Left colon (tissue), 2 donors: ENCODE results near the gene HYLS1. TPM values are rescaled to one million over a fixed set of nuclear protein-coding genes. Genes with fewer than 3 reads are reported as not detected.
A peak's percentile ranks its signal among the peaks of the same experiment; 100 is the strongest.

Experiments
- ATAC-seq: fragments of 200-7000 bp; cut with Tn5 transposase; one replicate; pipeline ENCODE4 v1.9.1; 2020; ENCODE audit warnings: mild to moderate bottlenecking, moderate library complexity
- DNase-seq, 2 donors: peaks; one replicate each; pipeline ENCODE4 v3.0.0-alpha.2; 2020
- intact Hi-C, 2 donors: fragments of 100-400 bp; cut with DNase I in 1 of 2; cut with micrococcal nuclease in 1 of 2; formaldehyde crosslinking; loops; one replicate each; pipeline versions ENCODE4 v1.11.2 to v1.14.0; 2022; cut with DNase I, micrococcal nuclease
- total RNA-seq, 2 donors: library from RNA; stranded (reverse); fragmentation: NEBNext Ultra II Directional; extraction: Animal tissue kit (Norgen Biotek cat#: 25700); gene quantifications; one replicate each; pipeline ENCODE4 v1.2.1, GENCODE V29; 2021
- donor health status: DM: no; HTN: no; CAD: no.
- donor health status: DM: yes; HTN: yes; CAD: no.

Gene HYLS1
- total RNA-seq, 2 donors from 2014 or later, result 4.9 to 5.1 TPM

DNA sequence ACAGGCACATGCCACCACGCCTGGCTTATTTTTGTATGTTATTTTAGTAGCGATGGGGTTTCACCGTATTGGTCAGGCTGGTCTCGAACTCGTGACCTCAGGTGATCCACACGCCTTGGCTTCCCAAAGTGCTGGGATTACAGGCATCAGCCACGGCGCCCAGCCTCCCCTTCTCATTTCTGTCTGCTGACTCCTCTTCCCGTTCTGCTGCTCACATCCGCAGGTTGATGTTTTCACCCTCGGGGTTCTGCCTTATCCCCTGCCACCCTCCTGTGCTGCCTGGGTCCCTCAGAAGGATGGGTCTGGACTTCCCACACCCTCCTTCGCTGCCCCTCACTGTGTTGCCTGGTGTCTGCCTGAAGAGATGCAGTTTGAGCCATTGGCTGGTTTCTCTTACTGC is 39.2 kb downstream of the HYLS1 start:
- no peak for ATAC-seq
- DNase-seq, result no peak
- intact Hi-C loops, result loop anchor here in 1 of 2 donors (5.0 kb wide), 1 partner anchor 261 kb away; no protein-coding TSS in a partner anchor

DNA sequence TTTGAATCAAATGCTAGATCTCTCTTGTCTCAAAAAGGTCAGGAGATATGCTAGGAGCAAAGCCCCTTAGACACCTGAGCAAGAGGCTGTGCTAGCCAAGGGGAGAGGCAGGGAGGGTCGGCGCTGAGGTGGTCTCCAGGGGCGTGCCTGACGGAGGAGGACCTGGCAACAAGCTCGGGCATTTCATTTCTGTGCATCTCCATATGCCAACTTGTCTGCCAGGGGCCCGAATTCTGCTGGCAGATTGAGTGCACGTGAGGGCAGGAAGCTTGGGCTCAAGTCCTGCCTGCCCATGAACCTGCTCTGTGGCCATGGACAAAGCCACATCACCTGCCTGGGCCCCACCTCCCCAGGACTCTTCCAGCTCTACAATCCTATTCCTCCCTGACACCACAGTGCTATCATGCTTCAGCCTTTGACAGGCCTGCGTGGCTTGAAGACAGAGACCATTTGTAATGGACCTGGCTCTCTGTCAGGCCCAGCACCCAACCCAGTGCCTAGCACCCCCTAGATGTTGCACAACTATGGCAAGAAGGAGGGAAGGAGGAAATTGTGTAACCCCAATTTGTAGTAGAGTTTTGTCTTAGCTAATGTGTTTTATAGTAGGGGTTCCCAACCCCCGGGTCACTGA is 42.1 kb downstream of the HYLS1 start:
- intact Hi-C loops, result loop anchor here in 1 of 2 donors (5.0 kb wide), 1 partner anchor 258 kb away; no protein-coding TSS in a partner anchor
- no peak for DNase-seq
- ATAC-seq, result no peak

DNA sequence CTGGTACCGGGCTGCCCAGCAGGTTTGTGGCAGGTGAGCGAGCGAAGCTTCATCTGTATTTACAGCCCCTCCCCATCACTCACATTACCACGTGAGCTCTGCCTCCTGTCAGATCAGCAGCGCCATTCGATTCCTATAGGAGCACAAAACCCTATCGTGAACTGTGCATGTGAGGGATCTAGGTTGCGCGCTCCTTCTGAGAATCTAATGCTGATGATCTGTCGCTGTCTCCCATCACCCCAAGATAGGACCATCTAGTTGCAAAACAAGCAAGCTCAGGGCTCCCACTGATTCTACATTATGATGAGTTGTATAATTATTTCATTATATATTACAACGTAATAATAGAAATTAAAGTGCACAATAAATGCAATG is 42.6 kb downstream of the HYLS1 start:
- ATAC-seq, result no peak
- DNase-seq, result no peak
- intact Hi-C loops, result no loop called here

DNA sequence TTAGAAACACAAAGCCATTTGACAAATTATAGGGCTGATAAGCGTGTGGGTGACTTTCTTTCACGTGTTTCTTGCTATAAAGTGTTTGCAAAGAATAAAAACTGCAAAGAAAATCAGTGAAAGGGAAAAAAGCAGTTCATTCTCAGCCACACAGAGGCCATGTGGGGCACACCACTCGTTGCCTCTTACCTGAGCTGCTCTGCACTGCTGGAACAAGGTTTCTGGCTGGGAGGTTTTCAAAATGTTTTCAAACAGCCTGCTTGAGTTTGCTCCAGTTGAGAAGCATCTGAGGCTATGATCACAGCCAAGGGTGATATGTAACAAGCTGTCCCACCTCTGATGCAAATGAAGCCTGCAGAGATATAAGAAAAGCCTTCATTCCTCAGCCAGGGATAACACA is 43.6 kb downstream of the HYLS1 start:
- DNase-seq, result no peak
- intact Hi-C loops, result no loop called here
- no peak for ATAC-seq

DNA sequence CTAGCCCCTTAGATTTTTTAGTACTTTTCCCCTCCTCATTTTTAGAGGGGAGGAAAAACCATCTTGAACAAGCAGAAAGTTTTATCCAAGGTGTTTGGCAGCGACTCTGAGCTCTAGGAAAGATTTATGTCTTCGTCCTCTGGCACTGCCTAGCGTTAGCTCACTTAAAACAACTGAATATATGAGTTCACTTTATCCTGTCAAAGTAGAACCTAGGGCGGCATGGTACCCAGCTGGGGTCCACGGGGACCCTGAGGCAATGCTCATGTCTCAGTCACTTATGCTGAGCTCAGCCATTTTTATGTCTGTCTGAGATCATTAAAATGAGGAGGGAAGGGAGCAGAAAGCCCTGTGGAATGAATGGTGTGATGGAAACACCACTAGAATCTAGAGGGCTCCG is 44.2 kb downstream of the HYLS1 start:
- no peak for ATAC-seq
- intact Hi-C loops, result no loop called here
- DNase-seq, result no peak

DNA sequence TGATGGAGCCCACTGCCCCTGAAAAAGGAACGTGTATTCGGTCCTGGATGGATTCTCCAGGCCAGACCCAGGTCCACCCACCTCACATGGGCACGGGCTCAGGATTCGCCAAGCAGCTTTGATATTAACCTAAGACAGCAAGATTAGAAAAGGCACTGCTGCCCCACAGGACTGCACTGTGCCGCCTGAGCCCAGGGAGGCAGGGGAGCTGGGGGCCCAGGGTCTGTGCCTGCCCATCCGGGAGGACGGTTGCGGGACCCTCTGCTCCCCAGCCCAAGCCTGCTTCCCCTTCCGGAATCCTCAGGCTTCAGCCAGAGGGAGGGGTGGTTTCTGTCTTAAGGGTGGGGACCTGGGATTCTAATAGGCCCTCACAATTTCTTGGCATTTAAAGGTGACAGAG is 44.8 kb downstream of the HYLS1 start:
- intact Hi-C loops, result no loop called here
- DNase-seq, result no peak
- ATAC-seq, result no peak

DNA sequence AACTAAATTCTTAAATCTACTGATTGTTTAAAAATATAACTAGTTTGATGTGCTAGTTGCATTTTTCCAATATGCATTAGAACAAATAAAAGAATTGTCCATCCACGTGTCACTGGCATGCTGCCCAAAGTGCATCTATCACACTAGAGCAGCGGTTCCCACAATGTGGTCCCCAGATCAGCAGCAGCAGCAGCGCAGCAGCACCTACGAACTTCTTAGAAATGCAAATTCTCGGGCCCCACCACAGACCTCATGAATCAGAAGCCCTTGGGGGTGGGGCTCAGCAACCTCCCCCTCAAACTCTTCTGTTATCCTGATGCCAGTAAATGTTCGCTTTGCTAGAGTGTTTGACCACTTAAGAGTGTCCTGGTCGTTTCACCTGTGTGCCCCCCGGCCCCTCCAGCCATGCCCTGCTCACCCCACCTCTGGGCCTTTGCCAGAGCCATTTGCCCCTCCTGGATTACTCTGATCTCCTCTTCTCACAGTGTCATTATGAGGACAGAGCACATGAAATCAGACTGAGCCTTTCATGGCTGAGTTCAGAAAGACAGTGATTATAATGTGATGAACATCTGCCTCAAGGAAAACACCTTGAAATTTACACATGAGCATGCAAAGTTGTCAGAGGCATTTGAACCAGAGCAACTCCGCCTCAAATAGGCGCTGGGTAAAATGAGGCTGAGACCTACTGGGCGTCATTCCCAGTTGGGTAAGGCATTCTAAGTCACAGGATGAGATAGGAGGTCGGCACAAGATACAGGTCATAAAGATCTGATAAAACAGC is 45.8 kb downstream of the HYLS1 start:
- intact Hi-C loops, result no loop called here
- DNase-seq, result no peak
- ATAC-seq, result no peak

DNA sequence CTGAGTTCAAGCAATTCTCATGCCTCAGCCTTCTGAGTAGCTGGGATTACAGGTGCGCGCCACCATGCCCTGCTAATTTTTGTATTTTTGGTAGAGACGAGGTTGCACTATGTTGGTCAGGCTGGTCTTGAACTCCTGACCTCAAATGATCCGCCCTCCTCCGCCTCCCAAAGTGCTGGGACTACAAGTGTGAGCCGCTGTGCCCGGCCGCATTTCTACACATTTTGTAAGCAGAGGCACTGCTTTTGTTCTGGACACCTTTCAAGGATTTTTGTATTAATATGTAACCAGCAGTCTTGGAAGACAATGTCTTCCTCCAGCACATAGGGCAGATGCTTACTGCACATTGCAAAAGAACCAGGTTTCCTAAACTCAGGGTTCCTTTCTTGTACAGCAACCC is 47.0 kb downstream of the HYLS1 start:
- intact Hi-C loops, result no loop called here

DNA sequence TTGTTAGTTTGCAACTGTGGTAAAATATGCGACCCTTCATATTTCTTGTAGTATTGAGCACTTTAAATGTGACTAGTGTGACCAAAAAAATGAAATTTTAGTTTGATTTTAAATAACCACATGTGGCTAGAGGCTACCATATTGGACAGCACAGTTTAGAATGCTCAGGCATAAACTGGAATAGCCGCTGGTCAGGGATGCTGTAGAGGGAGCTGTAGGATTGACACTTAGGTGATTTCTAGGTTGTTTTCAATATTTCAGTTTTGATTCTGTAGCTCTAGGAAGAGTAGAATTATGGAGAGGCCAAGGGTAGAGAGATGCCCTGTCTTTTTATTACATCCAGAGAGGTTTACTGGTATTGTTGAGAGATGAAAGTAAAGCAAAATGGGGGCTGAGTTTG is 47.6 kb downstream of the HYLS1 start:
- ATAC-seq (no peak), DNase-seq (no peak)
- intact Hi-C loops, result loop anchor here in 1 of 2 donors (5.0 kb wide), 1 partner anchor 257 kb away; no protein-coding TSS in a partner anchor

More for the DNA sequence above, 47.0 kb downstream of the HYLS1 start:
- no peak for DNase-seq
- no peak for ATAC-seq

DNA sequence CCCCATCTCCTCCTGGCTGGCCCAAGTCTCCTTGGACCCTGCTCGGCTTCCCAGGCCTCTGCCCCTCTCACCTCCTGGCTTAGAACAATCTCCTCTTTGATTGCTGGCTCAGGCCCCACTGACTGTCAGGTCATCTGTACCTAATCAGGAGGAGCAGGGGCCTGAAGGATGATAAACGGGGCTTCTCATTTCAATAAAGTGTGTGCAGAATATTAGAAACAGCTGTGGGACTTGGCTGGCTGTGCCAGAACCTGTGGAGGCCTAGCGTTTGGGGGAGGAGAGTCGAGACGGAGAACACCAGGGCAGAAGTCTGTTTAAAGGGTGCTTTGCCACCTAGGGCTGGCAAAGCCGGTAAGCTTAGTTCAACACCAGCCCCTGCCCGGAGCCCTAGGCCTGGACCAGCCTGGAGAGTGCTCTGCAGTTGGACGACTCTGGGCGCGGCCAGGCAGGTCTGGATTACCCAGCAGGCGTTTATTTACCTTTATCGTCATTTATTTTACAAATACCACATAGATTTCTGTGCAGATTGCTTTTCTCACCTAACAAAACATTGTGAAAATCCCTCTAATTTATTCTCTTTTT is 48.2 kb downstream of the HYLS1 start:
- no peak for ATAC-seq
- no peak for DNase-seq
- intact Hi-C loops, result loop anchor here in 1 of 2 donors (5.0 kb wide), 1 partner anchor 257 kb away; no protein-coding TSS in a partner anchor

DNA sequence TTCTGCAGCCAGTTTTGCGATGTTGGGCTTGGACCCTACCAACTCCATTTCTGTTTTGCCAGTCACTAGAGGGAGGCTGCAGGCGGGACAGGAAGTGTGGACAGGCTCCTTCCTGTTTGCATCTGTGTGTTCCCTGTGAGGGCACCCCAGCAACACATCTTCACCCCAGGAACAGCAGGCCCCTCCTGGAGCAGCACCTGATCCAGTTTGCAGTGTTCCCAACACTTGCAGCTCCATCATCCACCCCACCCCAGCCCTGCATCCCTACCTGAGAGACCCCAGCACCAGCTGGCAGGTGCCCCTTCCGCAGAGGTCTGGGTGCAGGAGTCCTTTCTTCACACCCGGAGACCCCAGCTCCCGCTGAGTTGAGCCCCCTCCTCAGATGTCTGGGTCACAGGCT is 51.0 kb downstream of the HYLS1 start:
- intact Hi-C loops, result loop anchor here in 1 of 2 donors (5.0 kb wide), 1 partner anchor 254 kb away; no protein-coding TSS in a partner anchor
- ATAC-seq (no peak), DNase-seq (no peak)

DNA sequence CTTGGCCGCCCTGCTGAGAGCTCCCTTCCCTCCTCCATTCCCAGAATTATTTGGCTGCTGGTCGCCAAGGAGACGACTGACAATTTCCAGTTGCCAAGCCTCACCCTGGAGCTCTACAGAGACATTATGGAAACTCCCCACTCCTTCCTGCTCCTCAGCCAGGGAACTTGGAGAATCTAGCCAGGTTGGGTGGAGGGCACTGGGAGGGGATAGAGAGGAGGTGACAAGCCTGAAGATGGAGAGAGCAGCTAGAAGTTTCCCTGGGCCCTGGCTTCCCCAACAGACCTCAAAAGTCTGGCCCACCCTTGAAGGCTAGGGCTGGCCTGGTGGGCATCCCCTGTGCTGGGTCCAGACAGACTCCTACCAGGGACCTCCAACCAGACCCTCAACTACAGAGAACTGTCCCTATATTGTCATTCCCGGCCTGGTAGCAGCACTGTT is 51.6 kb downstream of the HYLS1 start:
- intact Hi-C loops, result loop anchor here in 1 of 2 donors (5.0 kb wide), 1 partner anchor 253 kb away; no protein-coding TSS in a partner anchor
- no peak for ATAC-seq
- no peak for DNase-seq

DNA sequence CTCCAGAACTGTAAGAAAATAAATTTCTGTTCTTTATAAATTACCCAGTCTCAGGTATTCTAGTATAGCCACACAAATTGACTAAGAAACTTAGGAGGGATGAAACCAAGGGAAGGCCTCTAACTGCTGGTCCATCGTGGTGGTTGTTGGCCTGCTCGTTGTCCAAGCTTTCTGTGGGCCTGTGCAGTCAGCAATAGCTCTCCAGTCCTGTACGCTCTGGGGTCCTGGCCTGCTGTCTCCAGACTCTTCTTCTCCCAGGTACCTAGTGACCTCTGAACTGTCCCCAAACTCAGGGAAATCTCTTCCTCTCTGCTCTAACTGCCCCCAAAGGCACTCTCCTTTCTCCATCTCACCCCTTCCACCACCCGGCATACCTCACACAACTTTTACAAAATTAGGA is 52.7 kb downstream of the HYLS1 start:
- no peak for ATAC-seq
- intact Hi-C loops, result no loop called here

DNA sequence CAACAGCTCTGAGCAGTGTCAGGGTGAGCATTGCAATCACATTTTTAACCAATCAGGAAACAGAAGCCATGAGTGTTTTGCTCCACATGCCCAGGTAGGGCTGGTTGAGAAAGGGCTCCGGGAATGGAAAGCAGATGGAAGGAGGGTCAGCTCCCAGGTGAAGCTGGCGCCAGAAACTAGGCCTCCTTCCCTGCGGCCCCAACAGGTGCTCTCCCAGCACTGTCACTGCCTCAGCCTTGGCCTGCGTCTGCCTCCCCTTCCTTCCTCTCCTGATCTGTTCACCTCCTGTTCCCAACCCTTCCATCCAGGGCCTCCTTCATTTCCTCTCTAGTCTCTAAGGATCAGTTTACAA is 53.8 kb downstream of the HYLS1 start:
- no peak for ATAC-seq
- DNase-seq, result no peak
- intact Hi-C loops, result no loop called here

More for the DNA sequence above, 52.7 kb downstream of the HYLS1 start:
- no peak for DNase-seq

DNA sequence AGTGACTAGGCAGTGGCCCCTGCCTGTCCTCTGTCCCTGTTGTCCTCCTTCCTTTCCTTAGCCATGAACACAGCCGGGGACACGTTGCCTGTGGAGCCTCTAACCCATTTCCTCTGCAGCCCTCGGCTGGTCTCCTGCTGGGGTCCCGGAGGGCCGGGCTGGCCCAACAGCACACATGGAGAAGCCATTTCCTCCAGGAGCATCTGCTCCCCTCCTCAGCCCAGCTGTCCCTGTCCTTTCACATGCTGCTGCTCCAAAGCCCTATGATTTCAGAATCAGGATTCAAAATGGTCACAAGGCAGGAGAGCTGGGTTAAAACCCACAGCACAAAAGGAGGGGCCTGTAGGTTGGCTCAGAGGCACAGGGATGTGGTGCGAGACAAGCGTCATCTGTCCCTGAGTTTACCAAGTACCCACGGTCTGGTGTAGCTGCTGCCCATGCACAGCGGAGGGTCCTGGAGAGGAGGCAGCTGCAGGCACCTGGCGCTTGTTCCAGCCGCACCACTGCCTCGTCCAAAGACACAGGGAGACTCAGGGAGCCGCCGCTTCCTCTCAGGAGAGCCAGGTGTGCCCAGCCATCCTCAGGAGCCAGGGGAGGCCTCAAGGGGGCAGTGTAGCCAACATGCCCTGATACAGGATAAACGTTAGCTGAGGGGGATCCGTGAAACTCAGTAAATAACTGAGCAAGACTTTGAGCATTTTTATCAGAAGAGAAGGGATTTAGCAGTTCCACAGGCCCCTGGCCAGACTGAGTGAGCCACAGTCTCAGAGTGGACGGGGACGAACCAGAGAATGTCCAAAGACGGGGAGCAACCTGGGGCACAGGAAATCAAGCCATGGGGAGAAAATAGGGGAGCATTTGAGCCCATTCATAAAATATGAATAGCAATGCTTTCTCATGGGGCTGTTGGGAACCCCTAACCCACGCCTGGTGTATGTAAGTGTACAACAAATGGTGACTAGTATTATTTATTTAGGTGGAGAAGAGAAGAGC is 54.4 kb downstream of the HYLS1 start:
- ATAC-seq (peak; percentile 91), DNase-seq (peak in 1 of 2 donors; percentile 77)
- intact Hi-C loops, result no loop called here

DNA sequence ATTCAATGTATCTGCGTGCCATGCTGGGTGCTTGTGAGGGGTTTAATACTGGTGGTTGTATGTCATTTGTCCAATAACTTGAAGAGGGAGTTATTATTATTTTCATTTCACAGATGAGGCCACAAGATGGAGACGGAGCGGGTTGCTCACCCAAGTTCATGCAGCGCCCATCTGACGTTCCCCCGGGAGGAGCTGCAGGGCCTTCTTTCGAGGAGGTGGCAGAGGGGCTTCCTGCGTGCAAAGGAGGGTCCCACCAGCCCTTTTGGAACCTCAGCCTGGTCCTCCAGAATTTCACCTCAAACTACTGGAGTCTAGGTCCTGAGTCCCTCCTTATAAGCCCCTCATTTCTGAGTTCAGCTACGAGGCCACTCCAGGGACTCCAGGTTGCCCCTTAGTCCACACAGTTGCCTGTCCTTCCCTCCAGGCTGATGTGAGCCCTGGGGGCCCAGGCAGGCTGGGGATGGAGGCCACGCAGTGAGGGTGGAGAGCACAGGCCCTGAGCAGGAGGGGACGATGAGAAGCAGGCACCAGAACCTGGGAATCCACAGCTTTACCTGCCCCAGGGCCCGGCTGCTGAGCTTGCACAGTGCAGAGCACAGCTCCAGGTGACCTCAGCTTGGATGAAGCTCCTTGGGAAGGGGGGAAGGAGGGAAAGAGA is 55.4 kb downstream of the HYLS1 start:
- intact Hi-C loops, result no loop called here

DNA sequence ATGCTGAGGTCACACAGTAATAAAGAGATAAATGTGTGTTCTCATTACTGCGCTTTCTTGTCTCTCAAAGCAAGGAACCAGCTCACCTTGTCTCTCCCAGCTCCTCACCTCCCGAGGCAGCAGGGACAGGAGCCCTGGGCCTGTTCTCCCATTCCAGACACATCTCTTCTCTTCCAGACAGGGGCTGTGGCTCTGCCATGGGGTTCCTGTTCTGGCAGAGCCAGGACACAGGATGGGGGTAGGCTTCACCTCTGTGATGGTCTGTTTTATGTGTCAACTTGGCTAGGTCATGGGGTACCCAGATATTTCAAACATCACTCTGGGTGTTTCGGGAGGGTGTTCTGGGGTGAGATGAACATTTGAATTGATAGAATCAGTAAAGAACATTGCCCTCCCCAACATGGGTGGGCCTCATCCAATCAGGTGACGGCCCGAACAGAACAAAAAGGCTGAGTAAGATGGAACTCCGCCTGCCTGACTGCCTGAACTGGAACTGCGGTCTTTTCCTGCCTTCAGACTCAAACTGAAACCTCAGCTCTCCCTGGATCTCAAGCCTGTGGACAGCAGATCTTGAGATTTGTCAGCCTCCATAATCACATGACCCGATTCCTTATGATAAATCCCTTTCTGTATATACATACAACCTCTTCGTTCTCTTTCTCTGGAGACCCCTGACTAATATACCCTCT is 56.3 kb downstream of the HYLS1 start:
- DNase-seq (no peak), ATAC-seq (no peak)
- intact Hi-C loops, result no loop called here

More for the DNA sequence above, 55.4 kb downstream of the HYLS1 start:
- DNase-seq, result no peak
- ATAC-seq, result no peak
